ENCODE results near the gene CD28.

CD28 gene

GRCh38 chr2:203661279-203661908, 45.0 kb upstream of the CD28 start:
- H3K9me2 ChIP-seq (replicated peaks; ENCODE audit: insufficient read depth, low read length): no peaks in the 10 kb centered on the region
- H4K20me1 ChIP-seq (ENCODE audit: low read depth, low read length): no peaks in the 10 kb centered on the region
- no peak for TF ChIP-seq EZH2phosphoT487 (conservative IDR thresholded peaks at IDR 0.05; ENCODE audit: low read length)
- TF ChIP-seq CTCF (IDR thresholded peaks at IDR 0.05; ENCODE audit: insufficient read depth, low read length, poor library complexity, severe bottlenecking): no peak
- no peaks in the 10 kb centered on the region for H3K36me3 ChIP-seq (ENCODE audit: low read length)
- H3K9me3 ChIP-seq (ENCODE audit: insufficient read depth, low read length): no peaks in the 10 kb centered on the region
- no peak overlapping the region for H3K4me3 ChIP-seq (ENCODE audit: insufficient read depth, low read length, poor library complexity, severe bottlenecking)
- no peaks in the 10 kb centered on the region for H3K79me2 ChIP-seq (ENCODE audit: insufficient read depth, low read length)
- peaks cover 5% of the 10 kb centered on the region; the same call in 1 of the 2 replicates for H3F3A ChIP-seq (ENCODE audit: insufficient read depth)
- H3K4me2 ChIP-seq (ENCODE audit: low read depth, low read length, poor library complexity, severe bottlenecking): no peak overlapping the region
- H3K27me3 ChIP-seq (ENCODE audit: low read length): no peaks in the 10 kb centered on the region
- H3K9ac ChIP-seq (ENCODE audit: low read length): no peak overlapping the region
- H3K27ac ChIP-seq (ENCODE audit: low read depth, low read length): no peak overlapping the region
- H2AFZ ChIP-seq (ENCODE audit: low read depth, low read length, severe bottlenecking): no peak overlapping the region

GRCh38 chr2:203662487-203662886, 44.0 kb upstream of the CD28 start:
- H3F3A ChIP-seq (ENCODE audit: insufficient read depth): peaks cover 5% of the 10 kb centered on the region; the same call in 1 of the 2 replicates
- H3K27me3 ChIP-seq (ENCODE audit: low read length): no peaks in the 10 kb centered on the region
- H3K9me2 ChIP-seq (replicated peaks; ENCODE audit: insufficient read depth, low read length): no peaks in the 10 kb centered on the region
- no peak overlapping the region for H3K27ac ChIP-seq (ENCODE audit: low read depth, low read length)
- no peak overlapping the region for H3K9ac ChIP-seq (ENCODE audit: low read length)
- H3K4me2 ChIP-seq (ENCODE audit: low read depth, low read length, poor library complexity, severe bottlenecking): no peak overlapping the region
- H3K79me2 ChIP-seq (ENCODE audit: insufficient read depth, low read length): no peaks in the 10 kb centered on the region
- no peak overlapping the region for H2AFZ ChIP-seq (ENCODE audit: low read depth, low read length, severe bottlenecking)
- H3K9me3 ChIP-seq (ENCODE audit: insufficient read depth, low read length): no peaks in the 10 kb centered on the region
- no peak overlapping the region for H3K4me3 ChIP-seq (ENCODE audit: insufficient read depth, low read length, poor library complexity, severe bottlenecking)
- TF ChIP-seq CTCF (IDR thresholded peaks at IDR 0.05; ENCODE audit: insufficient read depth, low read length, poor library complexity, severe bottlenecking) (no peak), EZH2phosphoT487 (conservative IDR thresholded peaks at IDR 0.05; ENCODE audit: low read length) (no peak)
- no peaks in the 10 kb centered on the region for H3K36me3 ChIP-seq (ENCODE audit: low read length)
- H4K20me1 ChIP-seq (ENCODE audit: low read depth, low read length): no peaks in the 10 kb centered on the region

- Histone ChIP-seq H3K9me3 (ENCODE audit: insufficient read depth, low read length) (no peaks in the 10 kb centered on the region), H3K9ac (ENCODE audit: low read length) (no peak overlapping the region), H3K27ac (ENCODE audit: low read depth, low read length) (no peak overlapping the region), H4K20me1 (ENCODE audit: low read depth, low read length) (no peaks in the 10 kb centered on the region), H3K27me3 (ENCODE audit: low read length) (no peaks in the 10 kb centered on the region), H3K9me2 (replicated peaks; ENCODE audit: insufficient read depth, low read length) (no peaks in the 10 kb centered on the region), H3K4me2 (ENCODE audit: low read depth, low read length, poor library complexity, severe bottlenecking) (no peak overlapping the region), H3K36me3 (ENCODE audit: low read length) (no peaks in the 10 kb centered on the region), H2AFZ (ENCODE audit: low read depth, low read length, severe bottlenecking) (no peak overlapping the region), H3K79me2 (ENCODE audit: insufficient read depth, low read length) (no peaks in the 10 kb centered on the region), H3F3A (ENCODE audit: insufficient read depth) (peaks cover 5% of the 10 kb centered on the region; the same call in 1 of the 2 replicates), H3K4me3 (ENCODE audit: insufficient read depth, low read length, poor library complexity, severe bottlenecking) (no peak overlapping the region)
- TF ChIP-seq EZH2phosphoT487 (conservative IDR thresholded peaks at IDR 0.05; ENCODE audit: low read length) (no peak), CTCF (IDR thresholded peaks at IDR 0.05; ENCODE audit: insufficient read depth, low read length, poor library complexity, severe bottlenecking) (no peak)
These were observed 43.5 kb upstream of the CD28 start for GRCh38 chr2:203662951-203663350.

All from SU-DHL-6 (cell line).